CD14-positive monocyte (primary cell): Measurements from ENCODE around the gene GRK4. TPM values are rescaled to one million over a fixed set of nuclear protein-coding genes. Genes with fewer than 3 reads are reported as not detected.

Source experiments
- DNase-seq, 3 donors: peaks; one replicate each; pipeline ENCODE4 v3.0.0-alpha.2; 2011 to 2022
- H2AFZ ChIP-seq: 2 replicates; pipeline ENCODE4 v1.6.0; 2012; ENCODE audit warnings: mild to moderate bottlenecking, low read depth, low read length, inconsistent platforms; ENCODE audit not compliant: insufficient read depth, poor library complexity, severe bottlenecking
- H3K27ac ChIP-seq, 2 donors: 1 replicate in 1 of 2; 2 replicates in 1 of 2; pipeline ENCODE4 v1.5.1; 2012 to 2013; ENCODE audit warnings: low read length in 2 of 2, control low read depth in 1 of 2, inconsistent platforms in 1 of 2, low read depth in 1 of 2, mild to moderate bottlenecking in 1 of 2
- H3K27me3 ChIP-seq, 2 donors: one replicate each; pipeline versions ENCODE4 v1.6.0 to v1.6.1; 2011 to 2013; ENCODE audit warnings: low read length in 2 of 2; ENCODE audit not compliant: control insufficient read depth in 2 of 2, insufficient read depth in 2 of 2
- H3K36me3 ChIP-seq, 2 donors: replicated peaks in 1 of 2; 1 replicate in 1 of 2; 2 replicates in 1 of 2; pipeline versions ENCODE4 v1.5.1 to v1.6.1; 2012 to 2013; ENCODE audit warnings: low read length in 2 of 2, control low read depth in 1 of 2, inconsistent platforms in 1 of 2, mild to moderate bottlenecking in 1 of 2; ENCODE audit not compliant: insufficient read depth in 2 of 2, control insufficient read depth in 1 of 2
- H3K4me1 ChIP-seq, 2 donors: 1 replicate in 1 of 2; 2 replicates in 1 of 2; pipeline versions ENCODE4 v1.5.1 to v1.6.1; 2012 to 2013; ENCODE audit warnings: low read length in 2 of 2, control low read depth in 1 of 2, inconsistent platforms in 1 of 2, mild to moderate bottlenecking in 1 of 2, moderate library complexity in 1 of 2; ENCODE audit not compliant: insufficient read depth in 2 of 2, control insufficient read depth in 1 of 2
- H3K4me2 ChIP-seq: replicated peaks from 2 replicates; pipeline ENCODE3; 2012; ENCODE audit warnings: low read length, moderate library complexity, mild to moderate bottlenecking; ENCODE audit not compliant: poor library complexity, severe bottlenecking; ENCODE audit errors: extremely low read depth
- H3K4me3 ChIP-seq, 3 experiments: fragments of 200-600 bp in 1 of 3; sonication (generic) in 1 of 3; replicated peaks in 1 of 3; 1 replicate in 2 of 3; 2 replicates in 1 of 3; pipeline ENCODE4 v1.5.1; 2011 to 2013; ENCODE audit warnings: low read length in 3 of 3, mild to moderate bottlenecking in 3 of 3, control low read depth in 2 of 3, low read depth in 2 of 3, inconsistent platforms in 1 of 3, moderate library complexity in 1 of 3
- H3K79me2 ChIP-seq: 2 replicates; pipeline ENCODE4 v1.6.0; 2012; ENCODE audit warnings: mild to moderate bottlenecking, control low read depth, inconsistent platforms, low read length, moderate library complexity; ENCODE audit not compliant: insufficient read depth
- H3K9ac ChIP-seq: 2 replicates; pipeline ENCODE4 v1.6.0; 2017; ENCODE audit warnings: low read length, mild to moderate bottlenecking; ENCODE audit not compliant: insufficient read depth, poor library complexity, severe bottlenecking
- H3K9me3 ChIP-seq, 2 donors: replicated peaks in 1 of 2; 1 replicate in 1 of 2; 2 replicates in 1 of 2; pipeline versions ENCODE4 v1.5.1 to v1.6.1; 2012 to 2013; ENCODE audit warnings: low read length in 2 of 2, control low read depth in 1 of 2; ENCODE audit not compliant: control insufficient read depth in 1 of 2, insufficient read depth in 1 of 2
- H4K20me1 ChIP-seq: 2 replicates; pipeline ENCODE4 v1.6.0; 2012; ENCODE audit warnings: mild to moderate bottlenecking, low read length, control low read depth, moderate library complexity; ENCODE audit not compliant: insufficient read depth
- H3K27ac Mint-ChIP-seq, 7 donors: one replicate each; pipeline ENCODE4 v1.8.0; 2020; ENCODE audit warnings: mild to moderate bottlenecking in 7 of 7, mixed read lengths in 7 of 7, moderate library complexity in 6 of 7, inconsistent platforms in 2 of 7
- H3K27me3 Mint-ChIP-seq, 3 donors: one replicate each; pipeline ENCODE4 v1.8.0; 2021 to 2022; ENCODE audit warnings: low read depth in 3 of 3, mild to moderate bottlenecking in 3 of 3, mixed read lengths in 3 of 3, moderate library complexity in 3 of 3, inconsistent platforms in 1 of 3
- H3K36me3 Mint-ChIP-seq, 2 donors: one replicate each; pipeline ENCODE4 v1.8.0; 2020; ENCODE audit warnings: mixed read lengths in 2 of 2, inconsistent platforms in 1 of 2, mild to moderate bottlenecking in 1 of 2
- H3K4me1 Mint-ChIP-seq: one replicate; pipeline ENCODE4 v1.8.0; 2020; ENCODE audit warnings: mild to moderate bottlenecking, mixed read lengths
- H3K4me3 Mint-ChIP-seq, 2 donors: one replicate each; pipeline ENCODE4 v1.8.0; 2020; ENCODE audit warnings: mild to moderate bottlenecking in 2 of 2, mixed read lengths in 2 of 2, moderate library complexity in 1 of 2
- H3K9me3 Mint-ChIP-seq, 7 donors: one replicate each; pipeline ENCODE4 v1.8.0; 2020 to 2022; ENCODE audit warnings: mixed read lengths in 7 of 7, mild to moderate bottlenecking in 6 of 7, moderate library complexity in 6 of 7, inconsistent platforms in 2 of 7
- CTCF ChIP-seq: fragments of 200-600 bp; IDR thresholded peaks from one replicate; pipeline ENCODE4 v1.8.0; 2022; ENCODE audit warnings: antibody characterized with exemption, mild to moderate bottlenecking
- WGBS: methylation state at CpG from one replicate; pipeline ENCODE4 v1.1.5; 2013; ENCODE audit warnings: missing lambda C conversion rate; ENCODE audit not compliant: insufficient coverage; 5-methylcytosine and 5-hydroxymethylcytosine counted together
- intact Hi-C, 2 donors: fragments of 100-400 bp; cut with micrococcal nuclease; formaldehyde crosslinking; loops; one replicate each; pipeline versions ENCODE4 v1.15.0 to v1.15.1; 2023
- polyA plus RNA-seq, 3 donors: library from polyadenylated mRNA; depleted of rRNA in 1 of 3; unstranded in 2 of 3; stranded (reverse) in 1 of 3; fragments of 300-500 nt in 2 of 3; fragments of >200 nt in 1 of 3; fragmentation: Illumina TruSeq in 2 of 3; gene quantifications; 1 replicate in 2 of 3; 2 replicates in 1 of 3; pipeline ENCODE4 v1.2.3, GENCODE V29; 2012 to 2021

The GRK4 gene
- polyA plus RNA-seq, 3 donors, result 1.1 to 1.2 (median 1.2) TPM

- Histone ChIP-seq H3K27ac (peak overlapping the region in 1 of 2 donors; percentile 95), H4K20me1 (peaks cover 50% of the 10 kb centered on the region), H3K9ac (no peak overlapping the region), H2AFZ (no peak overlapping the region), H3K4me1 (peaks cover 26 to 34% of the 10 kb centered on the region in 2 donors), H3K4me2 (peak overlapping the region; percentile 94), H3K79me2 (peaks cover 47% of the 10 kb centered on the region), H3K4me3 (peak overlapping the region in 1 of 3 experiments; percentile 95), H3K36me3 (peaks cover 16 to 27% of the 10 kb centered on the region in 2 donors), H3K27me3 (no peaks in the 10 kb centered on the region), H3K9me3 (no peaks in the 10 kb centered on the region)
- Mint-ChIP-seq H3K36me3 (peaks cover 25 to 35% of the 10 kb centered on the region in 2 donors), H3K27ac (peak overlapping the region in 6 of 7 donors; percentile 7 to 81 (median 38)), H3K27me3 (peaks cover 3 to 7% (median 4%) of the 10 kb centered on the region in 3 donors), H3K4me3 (no peak overlapping the region), H3K9me3 (peaks cover 0 to 2% (median 0%) of the 10 kb centered on the region in 7 donors), H3K4me1 (peaks cover 30% of the 10 kb centered on the region)
- TF ChIP-seq CTCF, result no peak
- DNase-seq, result no peak
- intact Hi-C loops, result loop anchor here (5.0 to 10.0 kb wide), 5 partner anchors 86 to 1107 kb away; partner anchors contain the start of genes LETM1 (in 2 of the 2), CFAP99 (in 1 of the 2), FAM193A (in 1 of the 2) and RGS12 (in 1 of the 2)
- 83% methylated on average over 6 of the region's 8 CpGs for WGBS
Observed at GRCh38 chr4:2961421-2961810, 2.0 kb upstream of the GRK4 start.

DNA sequence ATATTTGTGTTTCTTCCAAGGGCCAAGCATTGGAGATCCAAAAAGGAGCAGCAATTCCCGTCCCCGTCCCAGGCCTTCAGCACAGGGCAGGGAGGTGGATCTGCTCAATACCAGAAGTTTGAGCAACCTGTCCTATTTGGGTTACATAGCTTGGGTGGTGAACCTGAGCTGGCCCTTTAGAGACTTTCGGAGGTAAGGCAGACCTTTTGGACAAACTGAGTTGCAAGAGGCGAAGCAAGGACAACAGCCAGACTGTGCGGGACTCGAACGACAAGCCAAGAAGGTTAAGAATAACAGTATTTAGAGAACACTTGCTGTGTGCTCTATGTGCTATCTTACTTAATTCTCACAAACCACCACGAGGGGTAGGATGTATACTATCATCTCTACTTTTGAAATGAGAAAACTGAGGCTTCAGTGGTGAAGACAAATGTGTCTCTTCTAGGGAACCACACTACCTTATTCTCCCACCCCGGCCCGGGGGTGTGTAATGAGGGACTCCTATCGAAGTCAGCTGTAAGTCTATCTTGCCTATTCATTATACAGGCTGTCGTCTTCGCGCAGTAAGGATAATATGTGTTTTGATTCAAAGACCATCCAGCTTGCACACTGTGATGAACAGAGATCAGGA lies 1.4 kb upstream of the GRK4 start:
- WGBS, result 92% methylated on average over 4 of the region's 14 CpGs
- Mint-ChIP-seq H3K27ac (peak overlapping the region; percentile 38 to 86 (median 66)), H3K9me3 (peaks cover 0 to 2% (median 0%) of the 10 kb centered on the region in 7 donors), H3K4me3 (peak overlapping the region; percentile 93), H3K36me3 (peaks cover 21 to 30% of the 10 kb centered on the region in 2 donors), H3K27me3 (peaks cover 4 to 7% (median 5%) of the 10 kb centered on the region in 3 donors), H3K4me1 (peaks cover 30% of the 10 kb centered on the region)
- Histone ChIP-seq H3K4me1 (peaks cover 26 to 34% of the 10 kb centered on the region in 2 donors), H3K27ac (peak overlapping the region in 1 of 2 donors; percentile 95), H3K79me2 (peaks cover 47% of the 10 kb centered on the region), H3K9ac (peak overlapping the region; percentile 85), H2AFZ (no peak overlapping the region), H3K27me3 (no peaks in the 10 kb centered on the region), H3K36me3 (peaks cover 11 to 22% of the 10 kb centered on the region in 2 donors), H3K4me2 (peak overlapping the region; percentile 94), H3K4me3 (peak overlapping the region; percentile 49 to 95 (median 71)), H4K20me1 (peaks cover 50% of the 10 kb centered on the region), H3K9me3 (no peaks in the 10 kb centered on the region)
- TF ChIP-seq CTCF, result no peak
- intact Hi-C loops, result loop anchor here (2.0 to 10.0 kb wide), 6 partner anchors 27 to 1107 kb away; partner anchors contain the start of genes LETM1 (in 2 of the 2), CFAP99 (in 1 of the 2), FAM193A (in 1 of the 2) and RGS12 (in 1 of the 2)
- no peak for DNase-seq
